VCaP (cell line): ENCODE measurements around the gene GRK4.
A peak's percentile ranks its signal among the peaks of the same experiment; 100 is the strongest.
"Not testable (repeated sequence)": the region's sequence is repeated elsewhere in the genome, so short reads cannot be mapped to it uniquely, and the experiment has no call there.

Source experiments
- H3K27ac ChIP-seq: fragments of 450-650 bp; 2 replicates; pipeline ENCODE4 v1.5.1; 2017
- TF ChIP-seq, protein P1 (sequence below): fragments of 450-650 bp; conservative IDR thresholded peaks from 2 replicates; pipeline ENCODE4 v1.5.1; 2017; ENCODE audit warnings: mild to moderate bottlenecking, moderate library complexity

Gene GRK4

DNA sequence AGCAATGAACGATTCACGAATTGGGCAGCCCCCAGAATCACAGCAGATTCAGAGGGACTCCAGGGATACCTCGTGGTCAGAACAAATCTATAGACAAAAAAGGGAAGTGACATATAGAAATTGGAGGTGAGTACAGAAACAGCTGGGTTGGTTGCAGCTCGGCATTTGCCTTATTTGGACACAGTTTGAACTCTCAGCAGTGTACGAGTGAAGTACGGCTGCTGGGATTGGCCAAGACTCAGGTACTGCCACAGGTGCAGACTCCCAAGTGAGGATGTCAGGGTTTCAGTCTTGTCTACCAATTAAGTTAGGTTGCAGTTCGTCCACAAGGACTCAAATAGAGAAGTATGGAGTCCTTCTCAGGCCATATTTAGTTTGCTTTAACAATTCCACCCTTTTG, 82.8 kb downstream of the GRK4 start:
- H3K27ac ChIP-seq: no peak overlapping the region
- TF ChIP-seq, protein P1, sequence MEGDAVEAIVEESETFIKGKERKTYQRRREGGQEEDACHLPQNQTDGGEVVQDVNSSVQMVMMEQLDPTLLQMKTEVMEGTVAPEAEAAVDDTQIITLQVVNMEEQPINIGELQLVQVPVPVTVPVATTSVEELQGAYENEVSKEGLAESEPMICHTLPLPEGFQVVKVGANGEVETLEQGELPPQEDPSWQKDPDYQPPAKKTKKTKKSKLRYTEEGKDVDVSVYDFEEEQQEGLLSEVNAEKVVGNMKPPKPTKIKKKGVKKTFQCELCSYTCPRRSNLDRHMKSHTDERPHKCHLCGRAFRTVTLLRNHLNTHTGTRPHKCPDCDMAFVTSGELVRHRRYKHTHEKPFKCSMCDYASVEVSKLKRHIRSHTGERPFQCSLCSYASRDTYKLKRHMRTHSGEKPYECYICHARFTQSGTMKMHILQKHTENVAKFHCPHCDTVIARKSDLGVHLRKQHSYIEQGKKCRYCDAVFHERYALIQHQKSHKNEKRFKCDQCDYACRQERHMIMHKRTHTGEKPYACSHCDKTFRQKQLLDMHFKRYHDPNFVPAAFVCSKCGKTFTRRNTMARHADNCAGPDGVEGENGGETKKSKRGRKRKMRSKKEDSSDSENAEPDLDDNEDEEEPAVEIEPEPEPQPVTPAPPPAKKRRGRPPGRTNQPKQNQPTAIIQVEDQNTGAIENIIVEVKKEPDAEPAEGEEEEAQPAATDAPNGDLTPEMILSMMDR: no peak

DNA sequence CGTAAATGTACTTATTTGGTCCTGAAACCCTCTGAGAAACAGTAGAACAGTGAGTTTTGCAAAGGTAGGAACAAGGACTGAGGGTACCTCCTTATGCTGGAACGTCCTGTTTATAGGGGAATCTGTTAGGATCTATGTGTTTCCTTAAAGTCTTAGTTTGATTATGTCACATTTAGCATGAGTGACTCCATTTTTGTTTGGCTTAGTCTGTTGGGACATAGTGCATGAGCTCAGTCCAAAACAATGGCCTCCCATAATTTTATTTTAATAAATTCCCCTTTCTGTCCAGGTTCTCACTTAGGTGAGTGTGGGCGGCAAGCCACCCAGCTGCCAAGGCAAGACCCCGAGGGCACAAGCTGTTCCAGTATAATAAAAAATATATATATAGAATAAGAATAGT, 83.3 kb downstream of the GRK4 start:
- TF ChIP-seq, protein P1: no peak
- H3K27ac ChIP-seq: no peak overlapping the region

DNA sequence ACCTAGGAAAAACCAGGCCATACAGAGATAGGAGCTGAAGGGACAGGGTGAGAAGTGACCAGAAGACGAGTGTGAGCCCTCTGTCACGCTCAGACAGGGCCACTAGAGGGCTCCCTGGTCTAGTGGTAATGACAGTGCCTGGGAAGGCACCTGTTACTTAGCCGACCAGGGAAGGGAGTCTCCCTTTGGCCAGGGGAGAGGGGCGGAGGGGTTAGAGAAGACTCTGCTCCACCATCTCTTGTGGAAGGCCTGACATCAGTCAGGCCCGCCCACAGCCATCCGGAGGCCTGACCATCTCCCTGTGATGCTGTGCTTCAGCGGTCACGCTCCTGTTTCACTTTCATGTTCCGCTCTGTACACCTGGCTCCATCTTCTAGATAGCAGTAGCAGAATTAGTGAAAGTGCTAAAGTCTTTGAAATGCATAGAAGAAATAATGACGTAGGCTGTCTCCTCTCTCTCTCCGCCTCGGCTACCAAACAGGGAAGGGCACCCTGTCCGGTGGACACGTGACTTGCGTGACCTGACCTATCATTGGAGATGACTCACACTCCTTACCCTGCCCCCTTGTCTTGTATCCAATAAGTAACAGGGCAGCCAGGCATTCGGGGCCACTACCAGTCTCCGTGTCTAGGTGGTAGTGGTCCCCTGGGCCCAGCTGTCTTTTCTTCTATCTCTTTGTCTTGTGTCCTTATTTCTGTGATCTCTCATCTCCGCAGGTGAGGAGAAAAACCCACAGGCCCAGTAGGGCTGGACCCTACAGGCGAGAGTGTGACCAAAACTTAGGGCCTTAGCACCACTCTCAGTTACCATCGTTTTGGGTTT, 84.3 kb downstream of the GRK4 start:
- peak overlapping the region; percentile 39; the same call in 1 of the 2 replicates for H3K27ac ChIP-seq
- TF ChIP-seq, protein P1: peak; percentile 87

DNA sequence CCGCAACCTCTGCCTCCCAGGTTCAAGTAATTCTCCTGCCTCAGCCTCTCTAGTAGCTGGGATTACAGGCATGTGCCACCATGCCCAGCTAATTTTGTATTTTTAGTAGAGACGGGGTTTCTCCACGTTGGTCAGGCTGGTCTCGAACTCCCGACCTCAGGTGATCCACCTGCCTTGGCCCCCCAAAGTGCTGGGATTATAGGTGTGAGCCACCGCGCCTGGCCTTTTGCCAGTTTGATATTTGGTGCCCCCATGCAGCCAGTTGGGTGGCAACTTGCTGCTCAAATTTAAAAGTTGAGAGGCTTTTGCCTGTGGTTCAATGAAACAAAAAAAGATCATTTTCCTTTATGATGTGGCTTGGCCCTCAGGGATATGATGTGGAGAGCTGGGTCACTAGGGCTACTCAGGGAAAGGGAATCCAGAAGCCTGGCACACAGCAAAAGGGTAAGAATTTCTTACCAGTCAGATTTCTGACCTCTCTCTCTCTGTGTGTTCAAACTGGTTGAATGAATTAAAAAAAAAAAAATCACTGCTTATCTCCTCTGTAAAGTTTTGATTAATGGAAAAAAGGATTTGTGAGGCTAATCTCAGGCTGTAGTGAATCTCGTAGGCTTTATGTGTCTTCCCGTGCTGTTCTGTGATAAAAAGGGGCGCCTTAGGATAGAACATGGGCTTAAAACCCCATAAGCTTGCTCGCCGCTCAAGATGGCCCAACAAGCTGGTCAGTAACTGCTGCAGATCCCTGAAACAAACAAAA, 87.9 kb downstream of the GRK4 start:
- not testable (repeated sequence) for H3K27ac ChIP-seq

DNA sequence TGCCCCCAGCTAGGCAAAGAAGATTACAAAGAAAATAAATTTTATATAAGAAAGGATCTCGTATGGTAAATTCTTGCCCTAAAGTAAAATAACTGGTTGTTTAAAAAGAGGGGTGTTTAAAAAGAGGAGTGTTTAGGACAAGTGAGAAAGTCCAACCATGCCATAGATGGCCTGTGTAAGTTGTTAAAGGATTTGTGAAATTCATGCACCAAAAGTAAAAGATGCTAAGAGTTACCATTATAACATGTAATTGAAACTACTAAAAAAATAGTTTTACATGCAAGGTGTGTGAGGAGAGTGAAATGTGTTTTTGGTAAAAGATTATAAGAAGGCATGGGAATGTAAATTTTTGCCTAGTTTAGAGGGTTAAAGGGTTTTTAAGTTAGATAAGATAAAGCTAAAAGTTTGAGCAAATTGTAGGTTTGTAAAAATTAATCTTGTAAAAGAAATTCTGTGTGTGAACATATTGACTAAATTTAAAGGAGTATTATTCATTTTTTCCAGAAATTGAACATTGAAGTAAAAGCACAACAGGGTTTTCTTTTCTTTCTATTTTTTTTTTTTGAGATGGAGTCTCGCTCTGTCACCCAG, 90.9 kb downstream of the GRK4 start:
- no peak overlapping the region for H3K27ac ChIP-seq
- TF ChIP-seq, protein P1: no peak

DNA sequence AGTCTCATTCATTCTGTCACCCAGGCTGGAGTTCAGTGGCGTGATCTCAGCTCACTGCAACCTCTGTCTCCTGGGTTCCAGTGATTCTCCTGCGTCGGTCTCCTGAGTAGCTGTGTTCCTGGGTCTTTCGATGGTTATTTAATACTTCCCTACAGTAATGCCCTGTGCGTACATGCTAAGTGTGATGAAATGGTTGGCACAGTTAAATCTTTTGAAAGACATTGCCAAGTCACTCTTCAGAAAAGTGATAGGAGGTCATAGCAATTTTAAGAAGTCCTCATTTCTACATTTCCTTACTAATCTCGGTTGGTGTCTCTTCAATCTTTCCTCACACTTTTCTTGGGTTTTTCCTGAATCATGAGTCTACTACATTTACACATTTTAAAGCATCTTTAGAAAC, 96.6 kb downstream of the GRK4 start:
- TF ChIP-seq, protein P1: no peak

DNA sequence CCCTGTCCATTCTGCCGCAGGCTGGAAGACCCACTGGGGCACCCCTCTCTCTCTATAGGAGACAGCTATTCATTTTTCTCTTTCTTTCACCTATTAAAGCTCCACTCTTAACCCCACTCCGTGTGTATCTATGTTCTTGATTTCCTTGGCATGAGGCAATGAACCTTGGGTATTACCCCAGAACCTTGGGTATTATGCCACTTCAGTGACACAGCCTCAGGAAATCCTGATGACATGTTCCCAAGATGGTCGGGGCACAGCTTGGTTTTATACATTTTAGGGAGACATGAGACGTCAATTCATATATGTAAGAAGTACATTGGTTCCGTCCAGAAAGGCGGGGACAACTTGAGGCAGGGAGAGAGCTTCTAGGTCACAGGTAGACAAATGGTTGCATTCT, 97.6 kb downstream of the GRK4 start:
- TF ChIP-seq, protein P1: no peak
- H3K27ac ChIP-seq: no peak overlapping the region

More for the DNA sequence above, 96.6 kb downstream of the GRK4 start:
- no peak overlapping the region for H3K27ac ChIP-seq
